GM12892 (cell line): ENCODE data around the gene ZRANB3.

Experiments used
- DNase-seq: peaks from one replicate; pipeline ENCODE4 v3.0.0; 2011; ENCODE audit not compliant: insufficient read length
- FAIRE-seq: peaks from 2 replicates; lab custom pipeline; 2011; peaks lifted over from hg19 to GRCh38; lab: Jason Lieb, UNC
- POLR2A ChIP-seq: IDR thresholded peaks from 2 replicates; pipeline ENCODE4 v1.6.1; 2011; ENCODE audit warnings: low read depth, low read length, control low read depth
- POLR2AphosphoS5 ChIP-seq: IDR thresholded peaks from 2 replicates; pipeline ENCODE4 v1.6.1; 2011; ENCODE audit warnings: low read depth, low read length, control low read depth
- TAF1 ChIP-seq: IDR thresholded peaks from 2 replicates; pipeline ENCODE4 v1.6.1; 2011; ENCODE audit warnings: low read depth, mild to moderate bottlenecking, control low read depth, low read length, borderline replicate concordance

Gene ZRANB3

GRCh38 chr2:135225781-135226180 is 305.2 kb downstream of the ZRANB3 start:
- DNase-seq (no peak), FAIRE-seq (no peak)
- TF ChIP-seq TAF1 (no peak), POLR2AphosphoS5 (no peak), POLR2A (no peak)

- TF ChIP-seq POLR2A (no peak), POLR2AphosphoS5 (no peak), TAF1 (no peak)
- DNase-seq = no peak
Measured at GRCh38 chr2:135219226-135219625, 311.8 kb downstream of the ZRANB3 start.

GRCh38 chr2:135218426-135218825 is 312.6 kb downstream of the ZRANB3 start:
- DNase-seq = no peak
- no peak for TF ChIP-seq TAF1
- TF ChIP-seq POLR2A = no peak
- TF ChIP-seq POLR2AphosphoS5 = no peak
- FAIRE-seq = no peak

More at GRCh38 chr2:135219226-135219625, 311.8 kb downstream of the ZRANB3 start:
- FAIRE-seq = no peak

- FAIRE-seq = no peak
- DNase-seq = no peak
- TF ChIP-seq POLR2AphosphoS5 (no peak), POLR2A (no peak), TAF1 (no peak)
Measured at GRCh38 chr2:135212757-135213156, 318.3 kb downstream of the ZRANB3 start.

GRCh38 chr2:135208016-135208415 is 323.0 kb downstream of the ZRANB3 start:
- no peak for DNase-seq
- no peak for FAIRE-seq
- TF ChIP-seq TAF1 (no peak), POLR2A (no peak), POLR2AphosphoS5 (no peak)

GRCh38 chr2:135203944-135204343 is 327.1 kb downstream of the ZRANB3 start:
- FAIRE-seq (no peak), DNase-seq (no peak)
- TF ChIP-seq TAF1 (no peak), POLR2AphosphoS5 (no peak), POLR2A (no peak)

GRCh38 chr2:135202751-135203150 is 328.3 kb downstream of the ZRANB3 start:
- DNase-seq (no peak), FAIRE-seq (no peak)
- TF ChIP-seq POLR2AphosphoS5 (no peak), POLR2A (no peak)

GRCh38 chr2:135198481-135198880 is 332.5 kb downstream of the ZRANB3 start:
- DNase-seq = no peak
- FAIRE-seq = no peak
- TF ChIP-seq TAF1 (no peak), POLR2AphosphoS5 (no peak), POLR2A (no peak)

GRCh38 chr2:135190799-135191198 is 340.2 kb downstream of the ZRANB3 start:
- TF ChIP-seq POLR2AphosphoS5 (no peak), TAF1 (no peak), POLR2A (no peak)
- FAIRE-seq = no peak
- no peak for DNase-seq

GRCh38 chr2:135189148-135189547 is 341.9 kb downstream of the ZRANB3 start:
- TF ChIP-seq POLR2AphosphoS5 = no peak
- no peak for TF ChIP-seq TAF1
- no peak for TF ChIP-seq POLR2A
- no peak for FAIRE-seq

GRCh38 chr2:135187270-135187669 is 343.7 kb downstream of the ZRANB3 start:
- DNase-seq = no peak
- no peak for FAIRE-seq
- no peak for TF ChIP-seq TAF1
- no peak for TF ChIP-seq POLR2A
- no peak for TF ChIP-seq POLR2AphosphoS5

More at GRCh38 chr2:135189148-135189547, 341.9 kb downstream of the ZRANB3 start:
- no peak for DNase-seq

GRCh38 chr2:135186054-135186453 is 345.0 kb downstream of the ZRANB3 start:
- TF ChIP-seq TAF1 (no peak), POLR2A (no peak), POLR2AphosphoS5 (no peak)
- FAIRE-seq = no peak
- DNase-seq = no peak

- no peak for FAIRE-seq
- TF ChIP-seq TAF1 = no peak
- DNase-seq = no peak
Measured at GRCh38 chr2:135183822-135184221, 347.2 kb downstream of the ZRANB3 start.

- TF ChIP-seq TAF1 = no peak
- no peak for TF ChIP-seq POLR2A
- TF ChIP-seq POLR2AphosphoS5 = no peak
- no peak for FAIRE-seq
Measured at GRCh38 chr2:135182601-135183000, 348.4 kb downstream of the ZRANB3 start.

GRCh38 chr2:135182190-135182589 is 348.8 kb downstream of the ZRANB3 start:
- DNase-seq = no peak
- FAIRE-seq = no peak
- TF ChIP-seq POLR2A = no peak

More at GRCh38 chr2:135182601-135183000, 348.4 kb downstream of the ZRANB3 start:
- no peak for DNase-seq
